PC-9 (cell line): ENCODE measurements around the gene RBM14. TPM values are rescaled to one million over a fixed set of nuclear protein-coding genes. Genes with fewer than 3 reads are reported as not detected.
"Not testable (repeated sequence)": the region's sequence is repeated elsewhere in the genome, so short reads cannot be mapped to it uniquely, and the experiment has no call there.

Source experiments
- BruUV-seq: library from RNA; stranded (reverse); fragments of 400-500 nt; replicated peaks from 2 replicates; lab custom pipeline; 2021; lab: Mats Ljungman, UMichigan
- CTCF ChIA-PET: fragments of 300-600 bp; sonication (Branson Sonifier 250); formaldehyde crosslinking; loops from one replicate; lab custom pipeline; 2022; ENCODE audit warnings: antibody characterized with exemption; lab: Charles Lee
- POLR2A ChIA-PET: fragments of 300-600 bp; sonication (Branson Sonifier 250); formaldehyde crosslinking; loops from one replicate; lab custom pipeline; 2022; ENCODE audit warnings: antibody characterized with exemption; ENCODE audit not compliant: unreplicated experiment; lab: Charles Lee
- DNase-seq, 2 experiments: peaks; one replicate each; pipeline versions ENCODE4 v3.0.0 to v3.0.0-alpha.2; 2015 to 2022; ENCODE audit warnings: mixed read lengths in 1 of 2
- H2AFZ ChIP-seq: fragments of 200-600 bp; sonication (generic); 2 replicates; pipeline ENCODE4 v1.8.1; 2017; ENCODE audit warnings: antibody characterized with exemption
- H3F3A ChIP-seq: fragments of 200-600 bp; sonication (generic); 2 replicates; pipeline ENCODE4 v1.8.1; 2017; ENCODE audit warnings: antibody characterized with exemption, mild to moderate bottlenecking, low read depth; ENCODE audit not compliant: insufficient read depth
- H3K27ac ChIP-seq: fragments of 200-600 bp; sonication (generic); 2 replicates; pipeline ENCODE4 v1.6.1; 2016; ENCODE audit warnings: mixed run types
- H3K27me3 ChIP-seq: fragments of 200-600 bp; sonication (generic); 2 replicates; pipeline ENCODE4 v1.6.1; 2016; ENCODE audit warnings: low read depth, mixed run types; ENCODE audit not compliant: insufficient read depth
- H3K36me3 ChIP-seq: fragments of 200-600 bp; sonication (generic); 2 replicates; pipeline ENCODE4 v1.6.1; 2016; ENCODE audit warnings: low read depth, mixed run types
- H3K4me1 ChIP-seq: fragments of 200-600 bp; sonication (generic); replicated peaks from 2 replicates; pipeline ENCODE4 v1.6.1; 2016; ENCODE audit warnings: mixed run types; ENCODE audit not compliant: insufficient read depth
- H3K4me2 ChIP-seq: fragments of 200-600 bp; sonication (generic); 2 replicates; pipeline ENCODE4 v1.6.1; 2017; ENCODE audit warnings: mixed run types
- H3K4me3 ChIP-seq: fragments of 200-600 bp; sonication (generic); 2 replicates; pipeline ENCODE4 v1.6.1; 2016; ENCODE audit warnings: mixed run types
- H3K79me2 ChIP-seq: fragments of 200-600 bp; sonication (generic); 2 replicates; pipeline ENCODE4 v1.6.1; 2017; ENCODE audit warnings: low read depth, mixed run types
- H3K9me2 ChIP-seq: fragments of 200-600 bp; sonication (generic); 2 replicates; pipeline ENCODE4 v1.8.1; 2017; ENCODE audit warnings: mild to moderate bottlenecking; ENCODE audit not compliant: insufficient read depth
- H3K9me3 ChIP-seq: fragments of 200-600 bp; sonication (generic); 2 replicates; pipeline ENCODE4 v1.8.1; 2016; ENCODE audit warnings: low read depth; ENCODE audit not compliant: insufficient read depth
- H4K20me1 ChIP-seq: fragments of 200-600 bp; sonication (generic); 2 replicates; pipeline ENCODE4 v1.8.1; 2017; ENCODE audit not compliant: insufficient read depth
- CTCF ChIP-seq: fragments of 200-600 bp; sonication (generic); conservative IDR thresholded peaks from 2 replicates; pipeline ENCODE4 v1.6.1; 2017; ENCODE audit warnings: mixed run types, antibody characterized with exemption, mild to moderate bottlenecking, moderate library complexity
- EZH2 ChIP-seq: fragments of 200-600 bp; sonication (generic); IDR thresholded peaks from 2 replicates; pipeline ENCODE4 v1.8.0; 2017; ENCODE audit warnings: antibody characterized with exemption, low read depth
- intact Hi-C: fragments of 100-400 bp; cut with micrococcal nuclease; formaldehyde crosslinking; loops from one replicate; pipeline ENCODE4 v1.10.0; 2022; ENCODE audit not compliant: unreplicated experiment
- total RNA-seq: library from RNA; stranded (reverse); gene quantifications from 2 replicates; pipeline ENCODE4 v1.2.3, GENCODE V29; 2021

The RBM14 gene
- total RNA-seq, 1 experiment from 2014 or later: 108 TPM

- H3F3A ChIP-seq: no peaks in the 10 kb centered on the region
- DNase-seq: no peak
- POLR2A ChIA-PET: interaction anchor here (0.5 kb wide), 1 partner anchor 36 kb away, joined by 16 read pairs; no protein-coding TSS in a partner anchor
- H3K9me3 ChIP-seq: no peaks in the 10 kb centered on the region
- CTCF ChIA-PET: no interaction called here
- H3K4me2 ChIP-seq: no peak overlapping the region
- H4K20me1 ChIP-seq: no peaks in the 10 kb centered on the region
- H2AFZ ChIP-seq: no peak overlapping the region
- no peaks in the 10 kb centered on the region; the same call in 1 of the 2 replicates for H3K36me3 ChIP-seq
- H3K9me2 ChIP-seq: no peaks in the 10 kb centered on the region
- H3K4me1 ChIP-seq: no peaks in the 10 kb centered on the region
- intact Hi-C loops: no loop called here
- no peak overlapping the region for H3K4me3 ChIP-seq
- H3K27me3 ChIP-seq: no peaks in the 10 kb centered on the region
- H3K79me2 ChIP-seq: no peaks in the 10 kb centered on the region
- H3K27ac ChIP-seq: no peak overlapping the region
- no TSS peak for BruUV-seq
- TF ChIP-seq CTCF (no peak), EZH2 (no peak)
These were observed 13.4 kb upstream of the RBM14 start for GRCh38 chr11:66603072-66603471.

- no peaks in the 10 kb centered on the region for H3K79me2 ChIP-seq
- no peak for DNase-seq
- no peaks in the 10 kb centered on the region for H3K36me3 ChIP-seq
- H3K27ac ChIP-seq: no peak overlapping the region
- H3K4me2 ChIP-seq: no peak overlapping the region
- no peaks in the 10 kb centered on the region for H3K27me3 ChIP-seq
- H3K9me3 ChIP-seq: no peaks in the 10 kb centered on the region
- H3K9me2 ChIP-seq: no peaks in the 10 kb centered on the region
- CTCF ChIA-PET: no interaction called here
- BruUV-seq: no TSS peak
- intact Hi-C loops: no loop called here
- no peaks in the 10 kb centered on the region for H4K20me1 ChIP-seq
- H3K4me3 ChIP-seq: no peak overlapping the region
- TF ChIP-seq CTCF: no peak
- no peak for TF ChIP-seq EZH2
- no peaks in the 10 kb centered on the region for H3K4me1 ChIP-seq
- no peak overlapping the region for H2AFZ ChIP-seq
- POLR2A ChIA-PET: no interaction called here
- no peaks in the 10 kb centered on the region for H3F3A ChIP-seq
These were observed 12.3 kb upstream of the RBM14 start for GRCh38 chr11:66604155-66604554.

- BruUV-seq, H3K4me3 ChIP-seq, H4K20me1 ChIP-seq, H3F3A ChIP-seq, H3K4me1 ChIP-seq, H3K79me2 ChIP-seq, intact Hi-C loops, H2AFZ ChIP-seq, H3K27ac ChIP-seq, H3K27me3 ChIP-seq, H3K9me2 ChIP-seq, H3K36me3 ChIP-seq, H3K9me3 ChIP-seq, DNase-seq, H3K4me2 ChIP-seq: not testable (repeated sequence)
- CTCF ChIA-PET: interaction anchor here (0.5 to 0.7 kb wide), 2 partner anchors 43 to 96 kb away, joined by 3 to 4 read pairs; partner anchors contain the start of gene BBS1
- POLR2A ChIA-PET: interaction anchor here (0.7 kb wide), 1 partner anchor 471 kb away, joined by 3 read pairs; no protein-coding TSS in a partner anchor
These were observed 9.8 kb upstream of the RBM14 start for GRCh38 chr11:66606608-66607007.
